ENCODE results near the gene USF3. TPM values are rescaled to one million over a fixed set of nuclear protein-coding genes. Genes with fewer than 3 reads are reported as not detected.

USF3 gene
- polyA plus RNA-seq, 1 donor from 2014 or later: 15.4 TPM

- Histone ChIP-seq H3K79me2 (replicated peaks; ENCODE audit: insufficient read depth, low read length) (no peaks in the 10 kb centered on the region), H3K36me3 (ENCODE audit: insufficient read depth, low read length) (no peaks in the 10 kb centered on the region), H2AFZ (ENCODE audit: low read depth, low read length) (no peak overlapping the region), H4K20me1 (ENCODE audit: insufficient read depth) (no peaks in the 10 kb centered on the region), H3K27me3 (ENCODE audit: insufficient read depth, low read depth, low read length) (no peaks in the 10 kb centered on the region), H3K9me3 (ENCODE audit: low read length) (no peaks in the 10 kb centered on the region), H3F3A (ENCODE audit: insufficient read depth, low read length, poor library complexity, severe bottlenecking) (no peaks in the 10 kb centered on the region), H3K27ac (ENCODE audit: low read length) (no peak overlapping the region), H3K9ac (ENCODE audit: low read length) (no peak overlapping the region), H3K4me2 (ENCODE audit: low read length) (no peak overlapping the region), H3K9me2 (ENCODE audit: insufficient read depth, low read length) (no peaks in the 10 kb centered on the region), H3K4me3 (ENCODE audit: low read length) (no peak overlapping the region)
- TF ChIP-seq MXI1 (conservative IDR thresholded peaks at IDR 0.05; ENCODE audit: poor library complexity, severe bottlenecking) (no peak), SMC3 (conservative IDR thresholded peaks at IDR 0.05; ENCODE audit: poor library complexity) (no peak), TAF1 (IDR thresholded peaks at IDR 0.05; ENCODE audit: low read depth) (no peak), RAD21 (conservative IDR thresholded peaks at IDR 0.05) (no peak), POLR2AphosphoS5 (IDR thresholded peaks at IDR 0.05) (no peak), REST (IDR thresholded peaks at IDR 0.05; ENCODE audit: borderline replicate concordance) (no peak), EZH2 (IDR thresholded peaks at IDR 0.05; ENCODE audit: borderline replicate concordance, insufficient read depth, low read length, poor library complexity, severe bottlenecking) (no peak), EP300 (conservative IDR thresholded peaks at IDR 0.05; ENCODE audit: poor library complexity, severe bottlenecking) (no peak)
- TF ChIP-seq, protein P1, sequence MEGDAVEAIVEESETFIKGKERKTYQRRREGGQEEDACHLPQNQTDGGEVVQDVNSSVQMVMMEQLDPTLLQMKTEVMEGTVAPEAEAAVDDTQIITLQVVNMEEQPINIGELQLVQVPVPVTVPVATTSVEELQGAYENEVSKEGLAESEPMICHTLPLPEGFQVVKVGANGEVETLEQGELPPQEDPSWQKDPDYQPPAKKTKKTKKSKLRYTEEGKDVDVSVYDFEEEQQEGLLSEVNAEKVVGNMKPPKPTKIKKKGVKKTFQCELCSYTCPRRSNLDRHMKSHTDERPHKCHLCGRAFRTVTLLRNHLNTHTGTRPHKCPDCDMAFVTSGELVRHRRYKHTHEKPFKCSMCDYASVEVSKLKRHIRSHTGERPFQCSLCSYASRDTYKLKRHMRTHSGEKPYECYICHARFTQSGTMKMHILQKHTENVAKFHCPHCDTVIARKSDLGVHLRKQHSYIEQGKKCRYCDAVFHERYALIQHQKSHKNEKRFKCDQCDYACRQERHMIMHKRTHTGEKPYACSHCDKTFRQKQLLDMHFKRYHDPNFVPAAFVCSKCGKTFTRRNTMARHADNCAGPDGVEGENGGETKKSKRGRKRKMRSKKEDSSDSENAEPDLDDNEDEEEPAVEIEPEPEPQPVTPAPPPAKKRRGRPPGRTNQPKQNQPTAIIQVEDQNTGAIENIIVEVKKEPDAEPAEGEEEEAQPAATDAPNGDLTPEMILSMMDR (IDR thresholded peaks at IDR 0.05; ENCODE audit: poor library complexity, severe bottlenecking): no peak
These were observed 72.6 kb downstream of the USF3 start for GRCh38 chr3:113623811-113624210.

DNA sequence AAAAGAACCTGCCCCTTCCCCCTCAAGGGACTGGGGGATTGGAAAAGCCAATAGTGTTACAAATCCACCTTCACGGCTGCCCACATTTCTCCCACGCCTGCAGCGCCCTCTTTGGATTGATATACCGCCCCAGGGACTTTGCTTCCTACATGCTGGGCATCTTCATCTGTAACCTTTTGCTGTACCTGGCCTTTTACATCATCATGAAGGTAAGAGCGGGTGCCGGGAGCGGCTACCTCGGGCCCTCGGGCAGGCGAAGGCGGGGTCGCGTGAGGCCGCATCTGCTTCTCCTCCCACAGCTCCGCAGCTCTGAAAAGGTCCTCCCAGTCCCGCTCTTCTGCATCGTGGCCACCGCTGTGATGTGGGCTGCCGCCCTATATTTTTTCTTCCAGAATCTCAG, 73.1 kb downstream of the USF3 start:
- H3K36me3 ChIP-seq (ENCODE audit: insufficient read depth, low read length): no peaks in the 10 kb centered on the region
- H3K27ac ChIP-seq (ENCODE audit: low read length): no peak overlapping the region
- H3K79me2 ChIP-seq (replicated peaks; ENCODE audit: insufficient read depth, low read length): no peaks in the 10 kb centered on the region
- H2AFZ ChIP-seq (ENCODE audit: low read depth, low read length): no peak overlapping the region
- H3K9me3 ChIP-seq (ENCODE audit: low read length): no peaks in the 10 kb centered on the region
- TF ChIP-seq RAD21 (conservative IDR thresholded peaks at IDR 0.05) (no peak), SMC3 (conservative IDR thresholded peaks at IDR 0.05; ENCODE audit: poor library complexity) (no peak), EZH2 (IDR thresholded peaks at IDR 0.05; ENCODE audit: borderline replicate concordance, insufficient read depth, low read length, poor library complexity, severe bottlenecking) (no peak), TAF1 (IDR thresholded peaks at IDR 0.05; ENCODE audit: low read depth) (no peak)
- H3K9ac ChIP-seq (ENCODE audit: low read length): no peak overlapping the region
- no peaks in the 10 kb centered on the region for H3K27me3 ChIP-seq (ENCODE audit: insufficient read depth, low read depth, low read length)
- H4K20me1 ChIP-seq (ENCODE audit: insufficient read depth): no peaks in the 10 kb centered on the region
- no peaks in the 10 kb centered on the region for H3K9me2 ChIP-seq (ENCODE audit: insufficient read depth, low read length)
- no peak overlapping the region for H3K4me3 ChIP-seq (ENCODE audit: low read length)
- H3K4me2 ChIP-seq (ENCODE audit: low read length): no peak overlapping the region
- H3F3A ChIP-seq (ENCODE audit: insufficient read depth, low read length, poor library complexity, severe bottlenecking): no peaks in the 10 kb centered on the region

Data from neural cell (in vitro differentiated cells).